GM23338 (cell line): ENCODE measurements around the gene TYRP1. TPM values are rescaled to one million over a fixed set of nuclear protein-coding genes. Genes with fewer than 3 reads are reported as not detected.

Experiments used
- ATAC-seq: fragments of 200-7000 bp; cut with Tn5 transposase; 3 replicates; pipeline ENCODE4 v1.9.1; 2020
- DNase-seq: peaks from one replicate; pipeline ENCODE4 v3.0.0-alpha.2; 2015; ENCODE audit warnings: low spot score
- H2AFZ ChIP-seq: fragments of 200-600 bp; sonication (generic); 2 replicates; pipeline ENCODE4 v1.8.0; 2016; ENCODE audit warnings: antibody characterized with exemption, mild to moderate bottlenecking, moderate library complexity
- H3F3A ChIP-seq: fragments of 200-600 bp; sonication (generic); replicated peaks from 2 replicates; pipeline ENCODE4 v1.8.0; 2017; ENCODE audit warnings: antibody characterized with exemption, mixed run types, low read depth
- H3K27ac ChIP-seq: fragments of 200-600 bp; sonication (generic); 2 replicates; pipeline ENCODE4 v1.6.1; 2016; ENCODE audit warnings: low read depth
- H3K27me3 ChIP-seq: fragments of 200-600 bp; sonication (generic); 2 replicates; pipeline ENCODE4 v1.8.0; 2016; ENCODE audit warnings: mild to moderate bottlenecking, mixed run types, moderate library complexity; ENCODE audit not compliant: insufficient read depth
- H3K36me3 ChIP-seq: fragments of 200-600 bp; sonication (generic); 2 replicates; pipeline ENCODE4 v1.8.0; 2016; ENCODE audit warnings: mild to moderate bottlenecking; ENCODE audit not compliant: insufficient read depth
- H3K4me1 ChIP-seq: fragments of 200-600 bp; sonication (generic); 2 replicates; pipeline ENCODE4 v1.8.0; 2016; ENCODE audit warnings: mild to moderate bottlenecking, moderate library complexity; ENCODE audit not compliant: insufficient read depth
- H3K4me2 ChIP-seq: fragments of 200-600 bp; sonication (generic); 2 replicates; pipeline ENCODE4 v1.7.1; 2017; ENCODE audit warnings: mixed run types
- H3K4me3 ChIP-seq: fragments of 200-600 bp; sonication (generic); 2 replicates; pipeline ENCODE4 v1.6.1; 2016; ENCODE audit warnings: mixed run types
- H3K79me2 ChIP-seq: fragments of 200-600 bp; sonication (generic); replicated peaks from 2 replicates; pipeline ENCODE4 v1.8.0; 2017; ENCODE audit warnings: mild to moderate bottlenecking; ENCODE audit not compliant: insufficient read depth
- H3K9me2 ChIP-seq: fragments of 200-600 bp; sonication (generic); 2 replicates; pipeline ENCODE4 v1.8.0; 2017; ENCODE audit not compliant: insufficient read depth
- H4K20me1 ChIP-seq: fragments of 200-600 bp; sonication (generic); replicated peaks from 2 replicates; pipeline ENCODE4 v1.8.0; 2017; ENCODE audit warnings: mild to moderate bottlenecking; ENCODE audit not compliant: insufficient read depth
- H3K27ac Mint-ChIP-seq: 2 replicates; pipeline ENCODE4 v1.8.0; 2020; ENCODE audit warnings: inconsistent platforms, mild to moderate bottlenecking, moderate library complexity, mixed read lengths
- H3K27me3 Mint-ChIP-seq: 3 replicates; pipeline ENCODE4 v1.8.0; 2022; ENCODE audit warnings: low read depth, mild to moderate bottlenecking, moderate library complexity, mixed read lengths, inconsistent platforms; ENCODE audit not compliant: insufficient read depth, poor library complexity
- H3K36me3 Mint-ChIP-seq: 3 replicates; pipeline ENCODE4 v1.8.0; 2021; ENCODE audit warnings: low read depth, mild to moderate bottlenecking, inconsistent platforms, moderate library complexity, mixed read lengths
- H3K4me1 Mint-ChIP-seq: 3 replicates; pipeline ENCODE4 v1.8.0; 2020; ENCODE audit warnings: mild to moderate bottlenecking, inconsistent platforms, mixed read lengths
- H3K4me3 Mint-ChIP-seq: 3 replicates; pipeline ENCODE4 v1.8.0; 2021; ENCODE audit warnings: moderate library complexity, mild to moderate bottlenecking, inconsistent platforms, mixed read lengths
- H3K9me3 Mint-ChIP-seq: 3 replicates; pipeline ENCODE4 v1.8.0; 2020; ENCODE audit warnings: moderate library complexity, mild to moderate bottlenecking, inconsistent platforms, mixed read lengths
- CREB1 ChIP-seq: fragments of 250-450 bp; sonication (Bioruptor Pico); IDR thresholded peaks from 2 replicates; pipeline ENCODE4 v1.5.0; 2020; ENCODE audit warnings: low read depth, mild to moderate bottlenecking, moderate library complexity
- EZH2 ChIP-seq: fragments of 200-600 bp; sonication (generic); IDR thresholded peaks from one replicate; pipeline ENCODE4 v1.8.0; 2017; ENCODE audit warnings: antibody characterized with exemption, mild to moderate bottlenecking, low read depth; ENCODE audit not compliant: unreplicated experiment
- EZH2phosphoT487 ChIP-seq: fragments of 200-600 bp; sonication (generic); IDR thresholded peaks from one replicate; pipeline ENCODE4 v1.8.1; 2018; ENCODE audit warnings: antibody characterized with exemption; ENCODE audit not compliant: unreplicated experiment
- JUNB ChIP-seq: IDR thresholded peaks from one replicate; pipeline ENCODE4 v1.6.1; 2016; ENCODE audit warnings: antibody characterized with exemption; ENCODE audit not compliant: unreplicated experiment
- POLR2AphosphoS5 ChIP-seq: IDR thresholded peaks from 2 replicates; pipeline ENCODE4 v1.6.1; 2016; ENCODE audit warnings: antibody characterized with exemption, low read depth
- STAT1 ChIP-seq: IDR thresholded peaks from one replicate; pipeline ENCODE4 v1.6.1; 2016; ENCODE audit warnings: antibody characterized with exemption; ENCODE audit not compliant: unreplicated experiment
- ZNF114 ChIP-seq: fragments of 250-450 bp; sonication (Bioruptor Pico); IDR thresholded peaks from 2 replicates; pipeline ENCODE4 v1.5.0; 2020; ENCODE audit warnings: mild to moderate bottlenecking, moderate library complexity
- ZNF331 ChIP-seq: fragments of 250-450 bp; sonication (Bioruptor Pico); IDR thresholded peaks from 2 replicates; pipeline ENCODE4 v1.5.0; 2020; ENCODE audit warnings: low read depth, mild to moderate bottlenecking, moderate library complexity
- ZNF462 ChIP-seq: fragments of 250-450 bp; sonication (Bioruptor Pico); IDR thresholded peaks from 2 replicates; pipeline ENCODE4 v1.5.0; 2020; ENCODE audit warnings: mild to moderate bottlenecking, moderate library complexity
- polyA plus RNA-seq: library from polyadenylated mRNA; unstranded; fragments of >200 nt; fragmentation: Nextera tagmentation; extraction: Ambion mirVana; gene quantifications from 2 replicates; pipeline ENCODE4 v1.2.1, GENCODE V29; 2016
- total RNA-seq: library from RNA; depleted of rRNA; stranded (reverse); fragments of >200 nt; shearing (Covaris generic); gene quantifications from 2 replicates; pipeline ENCODE4 v1.2.3, GENCODE V29; 2014
- TF ChIP-seq, protein P1 (sequence below): IDR thresholded peaks from one replicate; pipeline ENCODE4 v1.6.1; 2018; ENCODE audit warnings: antibody characterized with exemption; ENCODE audit not compliant: unreplicated experiment
- TF ChIP-seq, protein P2 (sequence below), 2 experiments: fragments of 200-600 bp in 1 of 2; sonication (generic) in 1 of 2; conservative IDR thresholded peaks; 2 replicates each; pipeline versions ENCODE4 v1.5.1 to v1.6.1; 2016 to 2017; ENCODE audit warnings: antibody characterized with exemption in 2 of 2, low read depth in 2 of 2, mild to moderate bottlenecking in 2 of 2, moderate library complexity in 1 of 2

The TYRP1 gene
- total and polyA plus RNA-seq, 2 experiments from 2014 or later = not detected

GRCh38 chr9:12648925-12649324, 44.3 kb upstream of the TYRP1 start (continued):
- TF ChIP-seq, protein P1, sequence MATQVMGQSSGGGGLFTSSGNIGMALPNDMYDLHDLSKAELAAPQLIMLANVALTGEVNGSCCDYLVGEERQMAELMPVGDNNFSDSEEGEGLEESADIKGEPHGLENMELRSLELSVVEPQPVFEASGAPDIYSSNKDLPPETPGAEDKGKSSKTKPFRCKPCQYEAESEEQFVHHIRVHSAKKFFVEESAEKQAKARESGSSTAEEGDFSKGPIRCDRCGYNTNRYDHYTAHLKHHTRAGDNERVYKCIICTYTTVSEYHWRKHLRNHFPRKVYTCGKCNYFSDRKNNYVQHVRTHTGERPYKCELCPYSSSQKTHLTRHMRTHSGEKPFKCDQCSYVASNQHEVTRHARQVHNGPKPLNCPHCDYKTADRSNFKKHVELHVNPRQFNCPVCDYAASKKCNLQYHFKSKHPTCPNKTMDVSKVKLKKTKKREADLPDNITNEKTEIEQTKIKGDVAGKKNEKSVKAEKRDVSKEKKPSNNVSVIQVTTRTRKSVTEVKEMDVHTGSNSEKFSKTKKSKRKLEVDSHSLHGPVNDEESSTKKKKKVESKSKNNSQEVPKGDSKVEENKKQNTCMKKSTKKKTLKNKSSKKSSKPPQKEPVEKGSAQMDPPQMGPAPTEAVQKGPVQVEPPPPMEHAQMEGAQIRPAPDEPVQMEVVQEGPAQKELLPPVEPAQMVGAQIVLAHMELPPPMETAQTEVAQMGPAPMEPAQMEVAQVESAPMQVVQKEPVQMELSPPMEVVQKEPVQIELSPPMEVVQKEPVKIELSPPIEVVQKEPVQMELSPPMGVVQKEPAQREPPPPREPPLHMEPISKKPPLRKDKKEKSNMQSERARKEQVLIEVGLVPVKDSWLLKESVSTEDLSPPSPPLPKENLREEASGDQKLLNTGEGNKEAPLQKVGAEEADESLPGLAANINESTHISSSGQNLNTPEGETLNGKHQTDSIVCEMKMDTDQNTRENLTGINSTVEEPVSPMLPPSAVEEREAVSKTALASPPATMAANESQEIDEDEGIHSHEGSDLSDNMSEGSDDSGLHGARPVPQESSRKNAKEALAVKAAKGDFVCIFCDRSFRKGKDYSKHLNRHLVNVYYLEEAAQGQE = no peak
- TF ChIP-seq JUNB (no peak), STAT1 (no peak), EZH2 (no peak), ZNF114 (no peak), POLR2AphosphoS5 (no peak)
- TF ChIP-seq, protein P2, sequence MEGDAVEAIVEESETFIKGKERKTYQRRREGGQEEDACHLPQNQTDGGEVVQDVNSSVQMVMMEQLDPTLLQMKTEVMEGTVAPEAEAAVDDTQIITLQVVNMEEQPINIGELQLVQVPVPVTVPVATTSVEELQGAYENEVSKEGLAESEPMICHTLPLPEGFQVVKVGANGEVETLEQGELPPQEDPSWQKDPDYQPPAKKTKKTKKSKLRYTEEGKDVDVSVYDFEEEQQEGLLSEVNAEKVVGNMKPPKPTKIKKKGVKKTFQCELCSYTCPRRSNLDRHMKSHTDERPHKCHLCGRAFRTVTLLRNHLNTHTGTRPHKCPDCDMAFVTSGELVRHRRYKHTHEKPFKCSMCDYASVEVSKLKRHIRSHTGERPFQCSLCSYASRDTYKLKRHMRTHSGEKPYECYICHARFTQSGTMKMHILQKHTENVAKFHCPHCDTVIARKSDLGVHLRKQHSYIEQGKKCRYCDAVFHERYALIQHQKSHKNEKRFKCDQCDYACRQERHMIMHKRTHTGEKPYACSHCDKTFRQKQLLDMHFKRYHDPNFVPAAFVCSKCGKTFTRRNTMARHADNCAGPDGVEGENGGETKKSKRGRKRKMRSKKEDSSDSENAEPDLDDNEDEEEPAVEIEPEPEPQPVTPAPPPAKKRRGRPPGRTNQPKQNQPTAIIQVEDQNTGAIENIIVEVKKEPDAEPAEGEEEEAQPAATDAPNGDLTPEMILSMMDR (conservative IDR thresholded peaks at IDR 0.05; ENCODE audit: low read depth in 2 of 2) = no peak

GRCh38 chr9:12651125-12651524, 42.1 kb upstream of the TYRP1 start:
- no peak overlapping the region for H3K4me3 ChIP-seq
- no peaks in the 10 kb centered on the region for H3K4me1 Mint-ChIP-seq
- H3K4me1 ChIP-seq = no peaks in the 10 kb centered on the region
- no peaks in the 10 kb centered on the region for H4K20me1 ChIP-seq
- no peaks in the 10 kb centered on the region for H3K9me3 Mint-ChIP-seq
- no peak overlapping the region for H3K27ac Mint-ChIP-seq
- no peak overlapping the region for H3K27ac ChIP-seq
- no peak overlapping the region for H2AFZ ChIP-seq
- H3F3A ChIP-seq = no peaks in the 10 kb centered on the region
- ATAC-seq = no peak
- H3K4me3 Mint-ChIP-seq = no peak overlapping the region
- H3K27me3 ChIP-seq = no peaks in the 10 kb centered on the region
- no peaks in the 10 kb centered on the region for H3K36me3 Mint-ChIP-seq
- no peaks in the 10 kb centered on the region for H3K36me3 ChIP-seq
- peaks cover 2% of the 10 kb centered on the region for H3K27me3 Mint-ChIP-seq
- TF ChIP-seq CREB1 (CRISPR knock-in tag) (no peak), ZNF331 (no peak), EZH2phosphoT487 (no peak), ZNF462 (CRISPR knock-in tag) (no peak), STAT1 (no peak)
- no peaks in the 10 kb centered on the region for H3K9me2 ChIP-seq
- no peaks in the 10 kb centered on the region for H3K79me2 ChIP-seq
- DNase-seq = no peak
- no peak overlapping the region for H3K4me2 ChIP-seq
